HG02973 (cell line): ENCODE measurements around the gene APOBEC3C.
"Not testable (repeated sequence)": the region's sequence is repeated elsewhere in the genome, so short reads cannot be mapped to it uniquely, and the experiment has no call there.

Experiments used
- ATAC-seq: cut with Tn5 transposase; IDR thresholded peaks from one replicate; pipeline ENCODE4 v1.9.1; 2021; ENCODE audit warnings: moderate library complexity; ENCODE audit not compliant: unreplicated experiment

Gene APOBEC3C

DNA sequence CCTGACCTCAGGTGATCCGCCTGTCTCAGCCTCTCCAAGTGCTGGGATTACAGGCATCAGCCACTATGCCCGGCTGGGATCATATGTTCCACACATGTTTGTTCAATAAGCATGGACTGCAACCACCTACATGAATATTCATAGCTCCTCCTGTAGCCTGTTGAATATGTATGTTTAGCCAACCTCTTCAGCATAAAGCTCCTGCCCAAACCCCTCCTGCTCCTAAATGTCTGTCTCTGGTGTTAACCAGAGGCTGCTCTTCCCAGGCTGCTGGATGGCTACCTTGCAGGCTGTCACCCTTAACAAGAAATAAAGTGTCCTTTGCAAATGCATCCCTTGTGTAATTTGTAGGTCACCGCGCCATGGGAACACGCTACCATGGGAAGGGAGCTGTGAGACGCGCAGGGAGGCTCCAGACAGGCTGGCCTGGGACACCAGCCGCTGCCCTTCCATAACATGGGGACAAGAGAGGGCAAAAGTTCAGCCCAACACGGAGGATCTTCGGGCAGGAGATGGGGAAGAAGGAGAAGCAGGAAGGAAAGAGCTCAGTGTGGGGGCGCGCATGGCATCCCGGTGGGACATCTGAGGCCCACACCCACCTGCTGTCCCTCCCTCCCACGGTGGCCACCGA lies 6.1 kb downstream of the APOBEC3C start:
- ATAC-seq, result peak; percentile 13

DNA sequence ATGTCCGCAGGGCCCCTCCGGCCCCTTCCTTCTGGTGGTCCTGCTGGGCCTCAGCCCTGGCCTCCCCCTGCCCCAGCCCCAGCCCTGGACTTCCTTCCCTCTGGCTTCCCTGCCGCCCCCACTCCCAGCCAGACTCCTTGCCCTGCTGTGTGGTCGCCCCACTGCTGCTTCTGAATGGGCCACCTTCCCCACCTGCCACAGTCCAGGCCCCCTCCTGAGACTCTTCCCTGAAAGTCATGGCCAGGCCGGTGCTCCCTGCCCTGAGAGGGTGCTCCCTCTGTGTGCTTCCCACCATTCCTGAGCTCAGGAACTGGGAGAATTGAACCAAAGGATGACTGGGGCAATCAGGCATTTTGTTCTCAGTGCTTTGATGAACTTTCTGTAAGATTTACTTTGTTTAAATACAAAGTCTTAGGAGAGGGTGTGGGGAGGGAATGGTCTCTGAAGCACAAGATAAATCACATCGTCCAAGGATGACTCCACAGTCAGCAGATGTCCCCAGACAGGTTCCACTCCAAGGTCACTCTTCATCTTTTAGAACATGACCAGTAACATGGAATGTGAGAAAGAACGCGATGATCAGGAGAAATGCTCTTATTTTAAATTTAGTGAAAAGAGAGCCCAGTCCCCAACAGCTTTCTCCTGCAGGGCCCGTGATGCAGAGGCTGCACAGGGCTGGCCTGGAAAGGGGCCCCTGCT lies 7.6 kb downstream of the APOBEC3C start:
- ATAC-seq, result no peak

GRCh38 chr22:39024519-39025308 lies 10.7 kb downstream of the APOBEC3C start:
- no peak for ATAC-seq

GRCh38 chr22:39026509-39027150 lies 12.6 kb downstream of the APOBEC3C start:
- ATAC-seq, result no peak

GRCh38 chr22:39027717-39028116 lies 13.7 kb downstream of the APOBEC3C start:
- ATAC-seq, result no peak

DNA sequence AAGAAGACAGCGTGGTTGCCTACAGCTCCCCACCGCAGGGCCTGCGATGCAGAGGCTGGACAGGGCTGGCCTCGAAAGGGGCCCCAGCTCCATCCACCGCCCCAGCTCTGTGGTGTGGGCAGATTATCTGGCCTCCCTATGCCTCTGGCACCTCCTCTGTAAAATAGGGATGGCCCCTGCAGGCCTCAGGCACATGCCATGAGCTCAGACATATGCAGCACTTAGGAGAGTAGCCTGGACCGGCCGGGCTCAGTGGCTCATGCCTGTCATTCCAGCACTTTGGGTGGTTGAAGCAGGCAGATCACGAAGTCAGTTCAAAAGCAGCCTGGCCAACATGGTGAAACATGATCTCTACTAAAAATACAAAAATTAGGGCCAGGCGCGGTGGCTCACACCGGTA lies 14.2 kb downstream of the APOBEC3C start:
- ATAC-seq, result no peak

DNA sequence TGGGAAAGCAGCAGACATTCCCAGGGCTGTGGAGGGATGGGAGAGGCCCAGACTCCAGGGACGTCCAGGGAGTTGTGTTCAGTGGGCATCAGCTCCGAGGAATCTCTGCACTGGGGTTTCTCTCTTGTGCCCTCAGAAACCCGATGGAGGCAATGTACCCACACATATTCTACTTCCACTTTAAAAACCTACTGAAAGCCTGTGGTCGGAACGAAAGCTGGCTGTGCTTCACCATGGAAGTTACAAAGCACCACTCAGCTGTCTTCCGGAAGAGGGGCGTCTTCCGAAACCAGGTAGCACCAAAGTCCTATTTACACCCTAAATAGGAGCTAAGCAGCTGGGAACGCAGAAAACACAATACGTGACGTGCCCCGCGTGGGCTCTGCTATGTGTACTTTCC lies 15.2 kb downstream of the APOBEC3C start:
- ATAC-seq, result no peak

DNA sequence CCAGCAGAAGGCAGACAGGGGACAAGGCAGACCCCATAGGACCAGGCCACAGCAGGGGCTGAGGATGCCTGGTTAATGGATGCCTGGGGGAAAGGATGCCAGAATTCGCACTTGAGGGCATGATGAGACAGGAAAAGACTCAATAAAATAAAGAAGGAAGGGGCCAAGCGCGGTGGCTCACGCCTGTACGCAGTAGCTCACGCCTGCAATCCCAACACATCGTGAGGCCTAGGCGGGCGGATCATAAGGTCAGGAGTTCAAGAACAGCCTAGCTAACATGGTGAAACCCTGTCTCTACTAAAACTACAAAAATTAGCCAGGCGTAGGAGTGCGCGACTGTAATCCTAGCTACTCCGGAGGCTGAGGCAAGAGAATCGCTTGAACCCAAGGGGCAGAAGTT lies 16.6 kb downstream of the APOBEC3C start:
- no peak for ATAC-seq

- not testable (repeated sequence) for ATAC-seq
Measured at GRCh38 chr22:39031434-39032295, 17.6 kb downstream of the APOBEC3C start.

DNA sequence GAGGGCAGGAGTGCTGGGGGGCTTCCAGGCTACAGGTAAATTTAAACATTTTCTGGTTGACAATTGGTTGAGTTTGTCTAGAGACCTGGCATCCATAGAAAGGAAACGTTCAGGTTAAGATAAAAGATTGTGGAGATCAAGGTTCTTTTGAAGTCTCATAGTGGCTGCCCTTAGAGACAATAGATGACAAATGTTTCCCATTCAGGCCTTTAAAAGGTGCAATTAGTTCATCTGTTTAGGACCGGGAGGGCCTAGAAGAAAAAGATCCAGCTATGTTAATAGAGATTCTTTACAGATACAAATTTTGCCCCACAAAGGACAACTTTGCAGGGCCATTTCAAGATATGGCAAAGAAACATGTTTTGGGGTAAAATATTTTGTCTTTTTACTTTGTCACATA lies 23.0 kb downstream of the APOBEC3C start:
- ATAC-seq, result not testable (repeated sequence)

DNA sequence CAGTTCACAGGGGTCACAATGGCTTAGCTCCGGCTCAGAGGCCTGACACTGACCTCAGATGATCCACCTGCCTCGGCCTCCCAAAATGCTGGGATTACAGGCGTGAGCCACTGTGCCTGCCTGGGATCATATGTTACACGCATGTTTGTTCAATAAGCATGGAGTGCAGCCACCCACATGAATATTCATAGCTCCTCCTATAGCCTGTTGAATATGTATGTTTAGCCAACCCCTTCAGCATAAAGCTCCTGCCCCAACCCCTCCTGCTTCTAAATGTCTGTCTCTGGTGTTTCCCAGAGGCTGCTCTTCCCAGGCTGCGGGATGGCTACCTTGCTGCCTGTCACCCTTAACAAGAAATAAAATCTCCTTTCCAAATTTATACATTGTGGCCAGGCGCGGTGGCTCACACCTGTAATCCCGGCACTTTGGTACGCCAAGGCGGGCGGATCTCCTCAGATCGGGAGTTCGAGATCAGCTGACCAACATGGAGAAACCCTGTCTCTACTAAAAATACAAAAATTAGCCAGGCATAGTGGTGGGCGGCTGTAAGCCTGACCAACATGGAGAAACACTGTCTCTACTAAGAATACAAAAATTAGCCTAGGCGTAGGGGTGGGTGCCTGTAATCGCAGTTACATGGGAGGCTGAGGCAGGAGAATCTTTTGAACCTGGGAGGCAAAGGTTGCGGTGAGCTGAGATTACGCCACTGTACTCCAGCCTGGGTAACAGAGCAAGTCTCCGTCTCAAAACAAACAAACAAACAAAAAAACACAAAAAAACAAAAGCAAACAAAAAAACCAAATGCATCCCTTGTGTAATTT lies 25.5 kb downstream of the APOBEC3C start:
- ATAC-seq, result no peak

- not testable (repeated sequence) for ATAC-seq
Measured at GRCh38 chr22:39040155-39040537, 26.1 kb downstream of the APOBEC3C start.

GRCh38 chr22:39040538-39041296 lies 26.7 kb downstream of the APOBEC3C start, which contains the start of gene APOBEC3F:
Gene APOBEC3F (plus strand): TSS chr22:39040864. CDS start chr22:39040961, 97 bp downstream.
- ATAC-seq, result peak; percentile 82

GRCh38 chr22:39041908-39042307 lies 27.9 kb downstream of the APOBEC3C start:
- no peak for ATAC-seq

DNA sequence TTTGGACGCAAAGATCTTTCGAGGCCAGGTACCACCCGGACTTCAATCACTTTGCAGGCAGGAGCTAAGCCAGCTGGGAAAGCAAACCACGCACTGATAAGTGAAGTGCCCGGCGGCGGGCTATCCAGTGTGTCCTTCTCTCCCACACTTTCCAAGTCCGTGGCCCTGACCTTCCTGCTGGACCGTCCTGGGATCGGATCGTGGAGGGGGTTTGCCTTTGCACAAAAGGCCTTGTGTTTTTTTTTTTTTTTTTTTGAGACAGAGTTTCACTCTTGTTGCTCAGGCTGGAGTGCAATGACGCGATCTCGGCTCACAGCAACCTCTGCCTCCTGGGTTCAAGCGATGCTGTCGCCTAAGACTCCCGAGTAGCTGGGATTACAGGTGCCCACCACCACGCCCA lies 29.0 kb downstream of the APOBEC3C start:
- ATAC-seq, result not testable (repeated sequence)

GRCh38 chr22:39045136-39045535 lies 31.1 kb downstream of the APOBEC3C start:
- not testable (repeated sequence) for ATAC-seq

- not testable (repeated sequence) for ATAC-seq
Measured at GRCh38 chr22:39049486-39049885, 35.4 kb downstream of the APOBEC3C start.

GRCh38 chr22:39051844-39052495 lies 37.9 kb downstream of the APOBEC3C start:
- ATAC-seq, result not testable (repeated sequence)
